NCI-H69 (cell line): ENCODE data around the gene TFEB.
A peak's percentile ranks its signal among the peaks of the same experiment; 100 is the strongest.

Source experiments
- DNase-seq: peaks from one replicate; lab custom pipeline; 2025; lab: John Stamatoyannopoulos, UW

The TFEB gene

GRCh38 chr6:41675176-41675775 lies 60.1 kb downstream of the TFEB start:
- peak; percentile 98 for DNase-seq

- DNase-seq, result peak; percentile 67
Measured at GRCh38 chr6:41674231-41675000, 61.0 kb downstream of the TFEB start.

- peak; percentile 66 for DNase-seq
Measured at GRCh38 chr6:41673704-41674000, 61.8 kb downstream of the TFEB start.

- peak; percentile 85 for DNase-seq
Measured at GRCh38 chr6:41672816-41673703, 62.3 kb downstream of the TFEB start.

- DNase-seq, result peak; percentile 53
Measured at GRCh38 chr6:41672016-41672415, 63.4 kb downstream of the TFEB start.

- DNase-seq, result peak; percentile 98
Measured at GRCh38 chr6:41671376-41671775, 64.0 kb downstream of the TFEB start.

GRCh38 chr6:41670703-41671360 lies 64.6 kb downstream of the TFEB start:
- DNase-seq, result peak; percentile 98

GRCh38 chr6:41668968-41669367 lies 66.4 kb downstream of the TFEB start:
- DNase-seq, result no peak

- no peak for DNase-seq
Measured at GRCh38 chr6:41667195-41667594, 68.2 kb downstream of the TFEB start.

- DNase-seq, result no peak
Measured at GRCh38 chr6:41664271-41664670, 71.1 kb downstream of the TFEB start.

- DNase-seq, result no peak
Measured at GRCh38 chr6:41663568-41663967, 71.8 kb downstream of the TFEB start.

- DNase-seq, result peak; percentile 69
Measured at GRCh38 chr6:41659935-41660334, 75.5 kb downstream of the TFEB start.

GRCh38 chr6:41658636-41659035 lies 76.8 kb downstream of the TFEB start:
- no peak for DNase-seq

- DNase-seq, result no peak
Measured at GRCh38 chr6:41657131-41658094, 78.0 kb downstream of the TFEB start.

- peak; percentile 47 for DNase-seq
Measured at GRCh38 chr6:41656002-41656691, 79.3 kb downstream of the TFEB start.

- no peak for DNase-seq
Measured at GRCh38 chr6:41655646-41656001, 79.8 kb downstream of the TFEB start.

- no peak for DNase-seq
Measured at GRCh38 chr6:41655176-41655575, 80.2 kb downstream of the TFEB start.

- DNase-seq, result no peak
Measured at GRCh38 chr6:41654698-41655151, 80.7 kb downstream of the TFEB start.

GRCh38 chr6:41654151-41654697 lies 81.2 kb downstream of the TFEB start:
- DNase-seq, result peak; percentile 39

GRCh38 chr6:41653691-41654090 lies 81.7 kb downstream of the TFEB start:
- DNase-seq, result no peak
